GM23338 (cell line): ENCODE results near the gene COX15. TPM values are rescaled to one million over a fixed set of nuclear protein-coding genes. Genes with fewer than 3 reads are reported as not detected.

Experiments used
- ATAC-seq: fragments of 200-7000 bp; cut with Tn5 transposase; 3 replicates; pipeline ENCODE4 v1.9.1; 2020
- DNase-seq: peaks from one replicate; pipeline ENCODE4 v3.0.0-alpha.2; 2015; ENCODE audit warnings: low spot score
- H2AFZ ChIP-seq: fragments of 200-600 bp; sonication (generic); 2 replicates; pipeline ENCODE4 v1.8.0; 2016; ENCODE audit warnings: antibody characterized with exemption, mild to moderate bottlenecking, moderate library complexity
- H3F3A ChIP-seq: fragments of 200-600 bp; sonication (generic); replicated peaks from 2 replicates; pipeline ENCODE4 v1.8.0; 2017; ENCODE audit warnings: antibody characterized with exemption, mixed run types, low read depth
- H3K27ac ChIP-seq: fragments of 200-600 bp; sonication (generic); 2 replicates; pipeline ENCODE4 v1.6.1; 2016; ENCODE audit warnings: low read depth
- H3K27me3 ChIP-seq: fragments of 200-600 bp; sonication (generic); 2 replicates; pipeline ENCODE4 v1.8.0; 2016; ENCODE audit warnings: mild to moderate bottlenecking, mixed run types, moderate library complexity; ENCODE audit not compliant: insufficient read depth
- H3K36me3 ChIP-seq: fragments of 200-600 bp; sonication (generic); 2 replicates; pipeline ENCODE4 v1.8.0; 2016; ENCODE audit warnings: mild to moderate bottlenecking; ENCODE audit not compliant: insufficient read depth
- H3K4me1 ChIP-seq: fragments of 200-600 bp; sonication (generic); 2 replicates; pipeline ENCODE4 v1.8.0; 2016; ENCODE audit warnings: mild to moderate bottlenecking, moderate library complexity; ENCODE audit not compliant: insufficient read depth
- H3K4me2 ChIP-seq: fragments of 200-600 bp; sonication (generic); 2 replicates; pipeline ENCODE4 v1.7.1; 2017; ENCODE audit warnings: mixed run types
- H3K4me3 ChIP-seq: fragments of 200-600 bp; sonication (generic); 2 replicates; pipeline ENCODE4 v1.6.1; 2016; ENCODE audit warnings: mixed run types
- H3K79me2 ChIP-seq: fragments of 200-600 bp; sonication (generic); replicated peaks from 2 replicates; pipeline ENCODE4 v1.8.0; 2017; ENCODE audit warnings: mild to moderate bottlenecking; ENCODE audit not compliant: insufficient read depth
- H3K9me2 ChIP-seq: fragments of 200-600 bp; sonication (generic); 2 replicates; pipeline ENCODE4 v1.8.0; 2017; ENCODE audit not compliant: insufficient read depth
- H4K20me1 ChIP-seq: fragments of 200-600 bp; sonication (generic); replicated peaks from 2 replicates; pipeline ENCODE4 v1.8.0; 2017; ENCODE audit warnings: mild to moderate bottlenecking; ENCODE audit not compliant: insufficient read depth
- H3K27ac Mint-ChIP-seq: 2 replicates; pipeline ENCODE4 v1.8.0; 2020; ENCODE audit warnings: inconsistent platforms, mild to moderate bottlenecking, moderate library complexity, mixed read lengths
- H3K27me3 Mint-ChIP-seq: 3 replicates; pipeline ENCODE4 v1.8.0; 2022; ENCODE audit warnings: low read depth, mild to moderate bottlenecking, moderate library complexity, mixed read lengths, inconsistent platforms; ENCODE audit not compliant: insufficient read depth, poor library complexity
- H3K36me3 Mint-ChIP-seq: 3 replicates; pipeline ENCODE4 v1.8.0; 2021; ENCODE audit warnings: low read depth, mild to moderate bottlenecking, inconsistent platforms, moderate library complexity, mixed read lengths
- H3K4me1 Mint-ChIP-seq: 3 replicates; pipeline ENCODE4 v1.8.0; 2020; ENCODE audit warnings: mild to moderate bottlenecking, inconsistent platforms, mixed read lengths
- H3K4me3 Mint-ChIP-seq: 3 replicates; pipeline ENCODE4 v1.8.0; 2021; ENCODE audit warnings: moderate library complexity, mild to moderate bottlenecking, inconsistent platforms, mixed read lengths
- H3K9me3 Mint-ChIP-seq: 3 replicates; pipeline ENCODE4 v1.8.0; 2020; ENCODE audit warnings: moderate library complexity, mild to moderate bottlenecking, inconsistent platforms, mixed read lengths
- CREB1 ChIP-seq: fragments of 250-450 bp; sonication (Bioruptor Pico); IDR thresholded peaks from 2 replicates; pipeline ENCODE4 v1.5.0; 2020; ENCODE audit warnings: low read depth, mild to moderate bottlenecking, moderate library complexity
- EZH2 ChIP-seq: fragments of 200-600 bp; sonication (generic); IDR thresholded peaks from one replicate; pipeline ENCODE4 v1.8.0; 2017; ENCODE audit warnings: antibody characterized with exemption, mild to moderate bottlenecking, low read depth; ENCODE audit not compliant: unreplicated experiment
- EZH2phosphoT487 ChIP-seq: fragments of 200-600 bp; sonication (generic); IDR thresholded peaks from one replicate; pipeline ENCODE4 v1.8.1; 2018; ENCODE audit warnings: antibody characterized with exemption; ENCODE audit not compliant: unreplicated experiment
- JUNB ChIP-seq: IDR thresholded peaks from one replicate; pipeline ENCODE4 v1.6.1; 2016; ENCODE audit warnings: antibody characterized with exemption; ENCODE audit not compliant: unreplicated experiment
- NANOG ChIP-seq: IDR thresholded peaks from 2 replicates; pipeline ENCODE4 v1.6.1; 2016; ENCODE audit warnings: antibody characterized with exemption, borderline replicate concordance
- POLR2AphosphoS5 ChIP-seq: IDR thresholded peaks from 2 replicates; pipeline ENCODE4 v1.6.1; 2016; ENCODE audit warnings: antibody characterized with exemption, low read depth
- REST ChIP-seq: IDR thresholded peaks from one replicate; pipeline ENCODE4 v1.6.1; 2018; ENCODE audit warnings: antibody characterized with exemption; ENCODE audit not compliant: unreplicated experiment
- STAT1 ChIP-seq: IDR thresholded peaks from one replicate; pipeline ENCODE4 v1.6.1; 2016; ENCODE audit warnings: antibody characterized with exemption; ENCODE audit not compliant: unreplicated experiment
- ZNF114 ChIP-seq: fragments of 250-450 bp; sonication (Bioruptor Pico); IDR thresholded peaks from 2 replicates; pipeline ENCODE4 v1.5.0; 2020; ENCODE audit warnings: mild to moderate bottlenecking, moderate library complexity
- ZNF331 ChIP-seq: fragments of 250-450 bp; sonication (Bioruptor Pico); IDR thresholded peaks from 2 replicates; pipeline ENCODE4 v1.5.0; 2020; ENCODE audit warnings: low read depth, mild to moderate bottlenecking, moderate library complexity
- polyA plus RNA-seq: library from polyadenylated mRNA; unstranded; fragments of >200 nt; fragmentation: Nextera tagmentation; extraction: Ambion mirVana; gene quantifications from 2 replicates; pipeline ENCODE4 v1.2.1, GENCODE V29; 2016
- total RNA-seq: library from RNA; depleted of rRNA; stranded (reverse); fragments of >200 nt; shearing (Covaris generic); gene quantifications from 2 replicates; pipeline ENCODE4 v1.2.3, GENCODE V29; 2014
- TF ChIP-seq, protein P1 (sequence below): fragments of 250-450 bp; sonication (Bioruptor Pico); IDR thresholded peaks from 2 replicates; pipeline ENCODE4 v1.5.0; 2020; ENCODE audit warnings: mild to moderate bottlenecking, moderate library complexity
- TF ChIP-seq, protein P2 (sequence below), 2 experiments: fragments of 200-600 bp in 1 of 2; sonication (generic) in 1 of 2; conservative IDR thresholded peaks; 2 replicates each; pipeline versions ENCODE4 v1.5.1 to v1.6.1; 2016 to 2017; ENCODE audit warnings: antibody characterized with exemption in 2 of 2, low read depth in 2 of 2, mild to moderate bottlenecking in 2 of 2, moderate library complexity in 1 of 2
- TF ChIP-seq, protein P3 (sequence below): IDR thresholded peaks from 2 replicates; pipeline ENCODE4 v1.6.1; 2016; ENCODE audit warnings: antibody characterized with exemption

Gene COX15
- total and polyA plus RNA-seq, 2 experiments from 2014 or later: 22.3 to 38.1 TPM

DNA sequence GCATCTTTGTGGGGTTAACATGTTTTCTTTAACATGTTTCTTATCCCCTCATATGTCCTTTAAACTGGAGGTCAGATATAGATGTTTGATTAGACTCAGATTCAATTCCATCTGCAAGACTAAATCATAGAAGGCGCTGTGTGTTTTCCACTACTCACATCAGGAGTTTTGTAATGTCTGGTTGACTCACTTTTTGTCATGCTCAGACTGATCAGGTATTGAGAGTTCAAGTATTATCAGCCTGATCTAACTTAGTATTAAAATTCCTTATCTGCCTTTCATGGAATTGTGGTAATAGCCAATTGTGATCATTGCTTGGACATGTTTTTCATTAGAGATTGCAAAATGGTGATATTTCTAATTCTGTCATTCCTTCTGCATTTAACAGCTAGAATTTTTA lies 42.5 kb downstream of the COX15 start:
- no peaks in the 10 kb centered on the region for H3K9me3 Mint-ChIP-seq
- H3K4me3 Mint-ChIP-seq: no peak overlapping the region
- Histone ChIP-seq H4K20me1 (no peaks in the 10 kb centered on the region), H3K4me2 (no peak overlapping the region), H3K27me3 (no peaks in the 10 kb centered on the region), H3K79me2 (no peaks in the 10 kb centered on the region), H3K36me3 (peaks cover 2% of the 10 kb centered on the region; the same call in 1 of the 2 replicates), H3K4me1 (no peaks in the 10 kb centered on the region), H3K4me3 (no peak overlapping the region), H3K9me2 (no peaks in the 10 kb centered on the region), H3F3A (no peaks in the 10 kb centered on the region), H2AFZ (no peak overlapping the region), H3K27ac (no peak overlapping the region)
- no peaks in the 10 kb centered on the region for H3K27me3 Mint-ChIP-seq
- H3K36me3 Mint-ChIP-seq: no peaks in the 10 kb centered on the region
- H3K27ac Mint-ChIP-seq: no peak overlapping the region
- ATAC-seq: no peak
- no peak for DNase-seq
- no peaks in the 10 kb centered on the region for H3K4me1 Mint-ChIP-seq
- TF ChIP-seq, protein P1, sequence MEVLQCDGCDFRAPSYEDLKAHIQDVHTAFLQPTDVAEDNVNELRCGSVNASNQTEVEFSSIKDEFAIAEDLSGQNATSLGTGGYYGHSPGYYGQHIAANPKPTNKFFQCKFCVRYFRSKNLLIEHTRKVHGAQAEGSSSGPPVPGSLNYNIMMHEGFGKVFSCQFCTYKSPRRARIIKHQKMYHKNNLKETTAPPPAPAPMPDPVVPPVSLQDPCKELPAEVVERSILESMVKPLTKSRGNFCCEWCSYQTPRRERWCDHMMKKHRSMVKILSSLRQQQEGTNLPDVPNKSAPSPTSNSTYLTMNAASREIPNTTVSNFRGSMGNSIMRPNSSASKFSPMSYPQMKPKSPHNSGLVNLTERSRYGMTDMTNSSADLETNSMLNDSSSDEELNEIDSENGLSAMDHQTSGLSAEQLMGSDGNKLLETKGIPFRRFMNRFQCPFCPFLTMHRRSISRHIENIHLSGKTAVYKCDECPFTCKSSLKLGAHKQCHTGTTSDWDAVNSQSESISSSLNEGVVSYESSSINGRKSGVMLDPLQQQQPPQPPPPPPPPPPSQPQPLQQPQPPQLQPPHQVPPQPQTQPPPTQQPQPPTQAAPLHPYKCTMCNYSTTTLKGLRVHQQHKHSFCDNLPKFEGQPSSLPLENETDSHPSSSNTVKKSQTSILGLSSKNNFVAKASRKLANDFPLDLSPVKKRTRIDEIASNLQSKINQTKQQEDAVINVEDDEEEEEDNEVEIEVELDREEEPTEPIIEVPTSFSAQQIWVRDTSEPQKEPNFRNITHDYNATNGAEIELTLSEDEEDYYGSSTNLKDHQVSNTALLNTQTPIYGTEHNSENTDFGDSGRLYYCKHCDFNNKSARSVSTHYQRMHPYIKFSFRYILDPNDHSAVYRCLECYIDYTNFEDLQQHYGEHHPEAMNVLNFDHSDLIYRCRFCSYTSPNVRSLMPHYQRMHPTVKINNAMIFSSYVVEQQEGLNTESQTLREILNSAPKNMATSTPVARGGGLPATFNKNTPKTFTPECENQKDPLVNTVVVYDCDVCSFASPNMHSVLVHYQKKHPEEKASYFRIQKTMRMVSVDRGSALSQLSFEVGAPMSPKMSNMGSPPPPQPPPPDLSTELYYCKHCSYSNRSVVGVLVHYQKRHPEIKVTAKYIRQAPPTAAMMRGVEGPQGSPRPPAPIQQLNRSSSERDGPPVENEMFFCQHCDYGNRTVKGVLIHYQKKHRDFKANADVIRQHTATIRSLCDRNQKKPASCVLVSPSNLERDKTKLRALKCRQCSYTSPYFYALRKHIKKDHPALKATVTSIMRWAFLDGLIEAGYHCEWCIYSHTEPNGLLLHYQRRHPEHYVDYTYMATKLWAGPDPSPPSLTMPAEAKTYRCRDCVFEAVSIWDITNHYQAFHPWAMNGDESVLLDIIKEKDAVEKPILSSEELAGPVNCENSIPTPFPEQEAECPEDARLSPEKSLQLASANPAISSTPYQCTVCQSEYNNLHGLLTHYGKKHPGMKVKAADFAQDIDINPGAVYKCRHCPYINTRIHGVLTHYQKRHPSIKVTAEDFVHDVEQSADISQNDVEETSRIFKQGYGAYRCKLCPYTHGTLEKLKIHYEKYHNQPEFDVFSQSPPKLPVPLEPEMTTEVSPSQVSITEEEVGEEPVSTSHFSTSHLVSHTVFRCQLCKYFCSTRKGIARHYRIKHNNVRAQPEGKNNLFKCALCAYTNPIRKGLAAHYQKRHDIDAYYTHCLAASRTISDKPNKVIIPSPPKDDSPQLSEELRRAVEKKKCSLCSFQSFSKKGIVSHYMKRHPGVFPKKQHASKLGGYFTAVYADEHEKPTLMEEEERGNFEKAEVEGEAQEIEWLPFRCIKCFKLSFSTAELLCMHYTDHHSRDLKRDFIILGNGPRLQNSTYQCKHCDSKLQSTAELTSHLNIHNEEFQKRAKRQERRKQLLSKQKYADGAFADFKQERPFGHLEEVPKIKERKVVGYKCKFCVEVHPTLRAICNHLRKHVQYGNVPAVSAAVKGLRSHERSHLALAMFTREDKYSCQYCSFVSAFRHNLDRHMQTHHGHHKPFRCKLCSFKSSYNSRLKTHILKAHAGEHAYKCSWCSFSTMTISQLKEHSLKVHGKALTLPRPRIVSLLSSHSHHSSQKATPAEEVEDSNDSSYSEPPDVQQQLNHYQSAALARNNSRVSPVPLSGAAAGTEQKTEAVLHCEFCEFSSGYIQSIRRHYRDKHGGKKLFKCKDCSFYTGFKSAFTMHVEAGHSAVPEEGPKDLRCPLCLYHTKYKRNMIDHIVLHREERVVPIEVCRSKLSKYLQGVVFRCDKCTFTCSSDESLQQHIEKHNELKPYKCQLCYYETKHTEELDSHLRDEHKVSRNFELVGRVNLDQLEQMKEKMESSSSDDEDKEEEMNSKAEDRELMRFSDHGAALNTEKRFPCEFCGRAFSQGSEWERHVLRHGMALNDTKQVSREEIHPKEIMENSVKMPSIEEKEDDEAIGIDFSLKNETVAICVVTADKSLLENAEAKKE (CRISPR knock-in tag): no peak
- no peak for TF ChIP-seq EZH2phosphoT487
- no peak for TF ChIP-seq ZNF331
- TF ChIP-seq STAT1: no peak
- TF ChIP-seq NANOG: no peak
- no peak for TF ChIP-seq EZH2
- TF ChIP-seq POLR2AphosphoS5: no peak
- TF ChIP-seq ZNF114 (CRISPR knock-in tag): no peak
- no peak for TF ChIP-seq REST
- TF ChIP-seq, protein P2, sequence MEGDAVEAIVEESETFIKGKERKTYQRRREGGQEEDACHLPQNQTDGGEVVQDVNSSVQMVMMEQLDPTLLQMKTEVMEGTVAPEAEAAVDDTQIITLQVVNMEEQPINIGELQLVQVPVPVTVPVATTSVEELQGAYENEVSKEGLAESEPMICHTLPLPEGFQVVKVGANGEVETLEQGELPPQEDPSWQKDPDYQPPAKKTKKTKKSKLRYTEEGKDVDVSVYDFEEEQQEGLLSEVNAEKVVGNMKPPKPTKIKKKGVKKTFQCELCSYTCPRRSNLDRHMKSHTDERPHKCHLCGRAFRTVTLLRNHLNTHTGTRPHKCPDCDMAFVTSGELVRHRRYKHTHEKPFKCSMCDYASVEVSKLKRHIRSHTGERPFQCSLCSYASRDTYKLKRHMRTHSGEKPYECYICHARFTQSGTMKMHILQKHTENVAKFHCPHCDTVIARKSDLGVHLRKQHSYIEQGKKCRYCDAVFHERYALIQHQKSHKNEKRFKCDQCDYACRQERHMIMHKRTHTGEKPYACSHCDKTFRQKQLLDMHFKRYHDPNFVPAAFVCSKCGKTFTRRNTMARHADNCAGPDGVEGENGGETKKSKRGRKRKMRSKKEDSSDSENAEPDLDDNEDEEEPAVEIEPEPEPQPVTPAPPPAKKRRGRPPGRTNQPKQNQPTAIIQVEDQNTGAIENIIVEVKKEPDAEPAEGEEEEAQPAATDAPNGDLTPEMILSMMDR (conservative IDR thresholded peaks at IDR 0.05; ENCODE audit: low read depth in 2 of 2): no peak
- no peak for TF ChIP-seq JUNB
- TF ChIP-seq, protein P3, sequence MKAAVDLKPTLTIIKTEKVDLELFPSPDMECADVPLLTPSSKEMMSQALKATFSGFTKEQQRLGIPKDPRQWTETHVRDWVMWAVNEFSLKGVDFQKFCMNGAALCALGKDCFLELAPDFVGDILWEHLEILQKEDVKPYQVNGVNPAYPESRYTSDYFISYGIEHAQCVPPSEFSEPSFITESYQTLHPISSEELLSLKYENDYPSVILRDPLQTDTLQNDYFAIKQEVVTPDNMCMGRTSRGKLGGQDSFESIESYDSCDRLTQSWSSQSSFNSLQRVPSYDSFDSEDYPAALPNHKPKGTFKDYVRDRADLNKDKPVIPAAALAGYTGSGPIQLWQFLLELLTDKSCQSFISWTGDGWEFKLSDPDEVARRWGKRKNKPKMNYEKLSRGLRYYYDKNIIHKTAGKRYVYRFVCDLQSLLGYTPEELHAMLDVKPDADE: no peak
- no peak for TF ChIP-seq CREB1 (CRISPR knock-in tag)
